ENCODE data around the gene MOB2.
A peak's percentile ranks its signal among the peaks of the same experiment; 100 is the strongest.

The MOB2 gene

GRCh38 chr11:1486054-1486825 is at the start of gene MOB2:
MOB2 (minus strand) TSS chr11:1486779; CDS start chr11:1486556, 223 bp downstream.
- DNase-seq, result peak in 21 of 56 donors; percentile 14 to 65 (median 39)

- no peak for DNase-seq
Observed at GRCh38 chr11:1534682-1535081, 48.1 kb upstream of the MOB2 start.

- DNase-seq, result no peak
Observed at GRCh38 chr11:1534171-1534570, 47.6 kb upstream of the MOB2 start.

- no peak for DNase-seq
Observed at GRCh38 chr11:1533342-1533725, 46.8 kb upstream of the MOB2 start.

- peak in 8 of 56 donors; percentile 20 to 54 (median 40) for DNase-seq
Observed at GRCh38 chr11:1532606-1533341, 46.2 kb upstream of the MOB2 start.

GRCh38 chr11:1532014-1532586 is 45.5 kb upstream of the MOB2 start:
- peak in 25 of 56 donors; percentile 17 to 71 (median 46) for DNase-seq

GRCh38 chr11:1531449-1532013 is 45.0 kb upstream of the MOB2 start:
- peak in 18 of 56 donors; percentile 13 to 71 (median 42) for DNase-seq

GRCh38 chr11:1530686-1531448 is 44.3 kb upstream of the MOB2 start:
- peak in 1 of 56 donors; percentile 25 for DNase-seq

GRCh38 chr11:1529774-1530173 is 43.2 kb upstream of the MOB2 start:
- DNase-seq, result no peak

- DNase-seq, result no peak
Observed at GRCh38 chr11:1529286-1529685, 42.7 kb upstream of the MOB2 start.

GRCh38 chr11:1528710-1529109 is 42.1 kb upstream of the MOB2 start:
- DNase-seq, result no peak

- no peak for DNase-seq
Observed at GRCh38 chr11:1526785-1527184, 40.2 kb upstream of the MOB2 start.

GRCh38 chr11:1523779-1524178 is 37.2 kb upstream of the MOB2 start:
- no peak for DNase-seq

GRCh38 chr11:1523077-1523476 is 36.5 kb upstream of the MOB2 start:
- no peak for DNase-seq

- no peak for DNase-seq
Observed at GRCh38 chr11:1522081-1522424, 35.5 kb upstream of the MOB2 start.

GRCh38 chr11:1521382-1522080 is 35.0 kb upstream of the MOB2 start:
- DNase-seq, result no peak

GRCh38 chr11:1520663-1521267 is 34.2 kb upstream of the MOB2 start:
- DNase-seq, result no peak

- DNase-seq, result no peak
Observed at GRCh38 chr11:1520209-1520662, 33.7 kb upstream of the MOB2 start.

- DNase-seq, result no peak
Observed at GRCh38 chr11:1519028-1520010, 32.7 kb upstream of the MOB2 start.

Data from nucleus accumbens (tissue), 56 donors.